IgD-negative memory B cell (primary cell): ENCODE data around the gene ALOX5. TPM values are rescaled to one million over a fixed set of nuclear protein-coding genes. Genes with fewer than 3 reads are reported as not detected.
"Not testable (repeated sequence)": the region's sequence is repeated elsewhere in the genome, so short reads cannot be mapped to it uniquely, and the experiment has no call there.

ENCODE experiments used
- H3K27ac Mint-ChIP-seq, 3 donors: one replicate each; pipeline ENCODE4 v1.8.0; 2020 to 2022; ENCODE audit warnings: mild to moderate bottlenecking in 3 of 3, mixed read lengths in 3 of 3, moderate library complexity in 1 of 3
- H3K27me3 Mint-ChIP-seq: one replicate; pipeline ENCODE4 v1.8.0; 2021; ENCODE audit warnings: mixed read lengths
- H3K36me3 Mint-ChIP-seq: one replicate; pipeline ENCODE4 v1.8.0; 2020; ENCODE audit warnings: mild to moderate bottlenecking, mixed read lengths
- H3K4me1 Mint-ChIP-seq, 3 donors: one replicate each; pipeline ENCODE4 v1.8.0; 2020 to 2022; ENCODE audit warnings: mixed read lengths in 3 of 3, mild to moderate bottlenecking in 1 of 3
- H3K4me3 Mint-ChIP-seq, 4 donors: one replicate each; pipeline ENCODE4 v1.8.0; 2020 to 2022; ENCODE audit warnings: mild to moderate bottlenecking in 4 of 4, mixed read lengths in 4 of 4, moderate library complexity in 3 of 4
- H3K9me3 Mint-ChIP-seq, 3 donors: one replicate each; pipeline ENCODE4 v1.8.0; 2020 to 2021; ENCODE audit warnings: mixed read lengths in 3 of 3, mild to moderate bottlenecking in 1 of 3
- polyA plus RNA-seq: library from polyadenylated mRNA; unstranded; fragments of 300-500 nt; fragmentation: Illumina TruSeq; gene quantifications from one replicate; pipeline ENCODE4 v1.2.3, GENCODE V29; 2021

ALOX5 gene
- polyA plus RNA-seq, 1 donor from 2014 or later = 193 TPM

DNA sequence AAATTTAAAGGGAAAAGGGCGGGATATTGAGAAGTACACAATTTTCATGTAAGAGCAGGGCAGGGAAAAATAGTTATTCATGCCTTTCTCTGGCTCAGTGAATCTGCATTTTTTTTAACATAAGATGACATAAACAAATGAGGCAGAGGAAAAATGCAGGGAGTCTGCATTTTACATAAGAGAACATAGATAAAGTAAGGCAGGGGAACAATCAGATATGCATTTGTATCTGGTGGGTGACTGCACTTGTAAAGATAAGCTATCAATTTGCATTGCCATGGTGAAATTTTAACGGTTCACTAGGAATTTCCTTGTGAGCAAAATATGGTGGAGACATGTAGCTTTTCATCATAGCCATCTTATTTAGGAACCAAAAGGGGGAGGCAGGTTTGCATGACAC lies 33.5 kb downstream of the ALOX5 start:
- H3K4me1 Mint-ChIP-seq = peaks cover 41 to 49% (median 43%) of the 10 kb centered on the region in 3 donors
- no peaks in the 10 kb centered on the region for H3K27me3 Mint-ChIP-seq

DNA sequence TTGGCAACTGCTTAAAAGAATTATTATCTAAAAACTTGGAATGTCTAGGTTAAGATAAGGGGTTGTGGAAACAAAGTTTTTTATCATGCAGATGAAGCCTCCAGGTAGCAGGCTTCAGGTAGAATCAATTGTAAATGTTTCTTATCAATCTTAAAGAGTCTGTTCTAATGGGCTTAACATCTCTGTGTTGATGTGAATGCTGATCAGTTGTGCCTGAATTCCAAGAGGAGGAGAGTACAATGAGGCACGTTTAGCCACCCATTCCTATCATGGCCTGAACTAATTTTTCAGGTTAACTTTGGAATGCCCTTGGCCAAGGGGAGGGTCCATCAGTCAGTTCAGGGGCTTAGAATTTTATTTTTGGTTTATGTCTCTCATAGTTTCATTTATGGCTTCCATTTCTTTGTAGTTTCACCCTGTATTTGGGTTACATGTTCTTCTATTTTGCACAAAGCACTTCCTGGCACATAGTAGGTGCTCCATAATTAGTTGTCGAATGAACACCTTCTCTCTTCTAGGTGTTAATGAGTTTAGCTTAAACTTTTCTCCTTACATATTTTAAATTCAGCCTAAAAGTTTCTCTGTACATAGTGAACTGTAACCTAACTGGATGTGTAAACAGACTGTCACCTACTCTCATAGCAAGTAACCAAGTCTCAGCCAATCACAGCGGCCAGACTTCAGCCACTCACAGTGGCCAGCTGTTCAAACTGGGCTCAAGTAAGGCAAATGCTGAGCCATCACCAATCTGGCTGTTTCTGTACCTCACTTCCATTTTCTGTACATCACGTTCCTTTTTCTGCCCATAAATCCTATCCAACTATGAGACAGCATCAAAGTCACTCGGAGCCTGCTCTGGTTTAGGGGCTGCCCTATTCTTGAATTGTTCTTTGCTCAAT lies 34.7 kb downstream of the ALOX5 start:
- Mint-ChIP-seq H3K27ac (peak overlapping the region; percentile 56 to 81 (median 74)), H3K4me1 (peaks cover 32 to 40% (median 34%) of the 10 kb centered on the region in 3 donors), H3K27me3 (no peaks in the 10 kb centered on the region), H3K9me3 (no peaks in the 10 kb centered on the region), H3K4me3 (no peak overlapping the region), H3K36me3 (peaks cover 24% of the 10 kb centered on the region)

More for the DNA sequence above, 33.5 kb downstream of the ALOX5 start:
- Mint-ChIP-seq H3K27ac (peak overlapping the region in 2 of 3 donors; percentile 11), H3K36me3 (peaks cover 19% of the 10 kb centered on the region), H3K9me3 (no peaks in the 10 kb centered on the region), H3K4me3 (no peak overlapping the region)

GRCh38 chr10:45409347-45409746 lies 35.3 kb downstream of the ALOX5 start:
- H3K9me3 Mint-ChIP-seq, H3K27me3 Mint-ChIP-seq, H3K4me3 Mint-ChIP-seq: not testable (repeated sequence)
- H3K4me1 Mint-ChIP-seq = peaks cover 25 to 34% (median 27%) of the 10 kb centered on the region in 3 donors
- H3K36me3 Mint-ChIP-seq = peaks cover 24% of the 10 kb centered on the region
- H3K27ac Mint-ChIP-seq = peak overlapping the region; percentile 56 to 81 (median 74)

- no peaks in the 10 kb centered on the region for H3K9me3 Mint-ChIP-seq
- H3K27ac Mint-ChIP-seq = peak overlapping the region in 2 of 3 donors; percentile 56 to 74
- peaks cover 20 to 32% (median 22%) of the 10 kb centered on the region in 3 donors for H3K4me1 Mint-ChIP-seq
- H3K27me3 Mint-ChIP-seq = no peaks in the 10 kb centered on the region
- no peak overlapping the region for H3K4me3 Mint-ChIP-seq
- H3K36me3 Mint-ChIP-seq = peaks cover 24% of the 10 kb centered on the region
Observed at GRCh38 chr10:45409782-45410181, 35.8 kb downstream of the ALOX5 start.

DNA sequence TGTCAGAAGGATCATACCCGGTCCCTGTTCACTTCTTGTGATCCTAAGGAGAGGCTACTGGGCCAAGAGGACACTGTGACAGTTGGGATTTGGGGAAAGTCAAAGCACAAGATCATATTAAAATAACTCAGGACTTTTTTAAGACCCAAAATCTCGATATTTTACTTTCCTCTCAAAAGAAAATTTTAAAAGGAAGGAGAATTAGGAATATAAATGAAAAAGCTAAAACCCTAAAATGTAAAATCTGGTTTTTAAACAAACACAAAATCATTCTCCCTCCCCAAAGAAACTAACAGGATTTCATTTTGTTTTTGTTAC lies 36.4 kb downstream of the ALOX5 start:
- no peak overlapping the region for H3K4me3 Mint-ChIP-seq
- H3K27me3 Mint-ChIP-seq = no peaks in the 10 kb centered on the region

DNA sequence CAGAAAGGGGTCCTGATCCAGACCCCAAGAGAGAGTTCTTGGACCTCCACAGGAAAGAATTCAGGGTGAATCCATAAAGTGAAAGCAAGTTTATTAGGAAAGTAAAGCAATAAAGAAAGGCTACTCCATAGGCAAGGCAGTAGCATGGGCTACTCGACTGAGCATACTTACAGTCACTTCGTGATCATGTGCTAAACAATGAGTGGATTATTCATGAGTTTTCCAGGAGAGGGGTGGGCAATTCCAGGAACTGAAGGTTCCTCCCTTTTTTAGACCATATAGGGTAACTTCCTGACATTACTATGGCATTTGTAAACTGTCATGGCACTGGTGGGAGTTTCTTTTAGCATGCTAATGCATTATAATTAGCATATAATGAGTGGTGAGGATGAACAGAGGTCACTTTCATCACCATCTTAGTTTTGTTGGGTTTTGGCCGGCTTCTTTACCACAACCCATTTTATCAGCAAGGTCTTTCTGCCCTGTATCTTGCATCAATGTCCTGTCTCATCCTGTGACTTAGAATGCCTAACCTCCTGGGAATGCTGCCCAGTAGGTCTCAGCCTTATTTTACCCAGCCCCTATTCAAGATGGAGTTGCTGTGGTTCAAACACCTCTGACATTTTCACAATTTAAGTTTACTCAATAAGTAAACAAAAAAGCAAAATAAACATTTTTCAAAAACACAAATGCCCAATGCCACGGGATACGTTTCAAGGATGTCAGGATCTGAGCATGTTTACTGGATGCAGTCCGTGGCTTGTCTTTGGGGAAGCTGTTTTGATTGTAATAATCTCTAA lies 37.0 kb downstream of the ALOX5 start:
- H3K36me3 Mint-ChIP-seq = peaks cover 24% of the 10 kb centered on the region
- peaks cover 15 to 22% (median 17%) of the 10 kb centered on the region in 3 donors for H3K4me1 Mint-ChIP-seq
- H3K27ac Mint-ChIP-seq = peak overlapping the region; percentile 13 to 40 (median 30)
- H3K9me3 Mint-ChIP-seq = no peaks in the 10 kb centered on the region
- no peaks in the 10 kb centered on the region for H3K27me3 Mint-ChIP-seq
- H3K4me3 Mint-ChIP-seq = no peak overlapping the region

More for the DNA sequence above, 36.4 kb downstream of the ALOX5 start:
- peaks cover 16 to 27% (median 17%) of the 10 kb centered on the region in 3 donors for H3K4me1 Mint-ChIP-seq
- peaks cover 24% of the 10 kb centered on the region for H3K36me3 Mint-ChIP-seq
- peak overlapping the region in 2 of 3 donors; percentile 30 to 40 for H3K27ac Mint-ChIP-seq
- H3K9me3 Mint-ChIP-seq = no peaks in the 10 kb centered on the region

DNA sequence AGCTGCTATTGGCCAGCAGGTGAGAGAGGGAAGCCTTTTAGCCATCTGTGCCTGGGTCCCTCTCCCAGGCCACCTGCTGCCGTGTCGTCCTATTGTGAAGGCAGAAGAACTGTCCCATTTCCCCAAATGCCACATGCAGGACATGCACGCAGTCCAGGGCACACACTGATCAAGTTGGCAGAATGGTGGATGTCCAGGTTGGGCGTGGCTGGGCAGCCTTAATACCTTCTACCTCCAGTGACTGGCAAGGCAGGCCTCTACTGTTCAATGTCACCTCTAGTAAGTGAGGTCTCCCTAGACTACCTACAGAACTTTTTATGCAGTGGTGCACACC lies 37.6 kb downstream of the ALOX5 start:
- peaks cover 21% of the 10 kb centered on the region for H3K36me3 Mint-ChIP-seq
- H3K27me3 Mint-ChIP-seq = no peaks in the 10 kb centered on the region
- H3K4me3 Mint-ChIP-seq = no peak overlapping the region
- peaks cover 15 to 22% (median 20%) of the 10 kb centered on the region in 3 donors for H3K4me1 Mint-ChIP-seq
- H3K27ac Mint-ChIP-seq = no peak overlapping the region
- no peaks in the 10 kb centered on the region for H3K9me3 Mint-ChIP-seq

- peaks cover 14% of the 10 kb centered on the region for H3K36me3 Mint-ChIP-seq
- H3K27ac Mint-ChIP-seq, H3K9me3 Mint-ChIP-seq, H3K27me3 Mint-ChIP-seq: not testable (repeated sequence)
- H3K4me1 Mint-ChIP-seq = peaks cover 21 to 24% (median 22%) of the 10 kb centered on the region in 3 donors
- peak overlapping the region in 1 of 4 donors; percentile 45 for H3K4me3 Mint-ChIP-seq
Observed at GRCh38 chr10:45415062-45415461, 41.0 kb downstream of the ALOX5 start.

DNA sequence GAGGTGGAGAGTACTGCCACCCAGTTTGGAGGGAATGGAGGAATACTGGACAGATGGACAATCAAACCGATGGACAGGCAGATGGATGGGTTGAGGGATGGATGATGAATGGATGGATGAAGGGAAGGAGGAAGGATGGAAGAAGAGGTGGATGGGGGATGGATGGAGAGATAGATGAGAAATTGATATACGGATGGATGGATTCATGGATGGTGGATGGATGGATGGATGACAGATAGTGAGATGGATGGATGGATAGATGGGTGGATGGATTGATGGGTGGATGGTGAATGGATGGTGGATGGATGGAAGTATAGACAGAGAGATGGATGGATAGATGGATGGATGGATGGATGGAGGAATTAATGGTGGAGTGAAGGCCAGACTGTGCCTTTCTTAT lies 42.6 kb downstream of the ALOX5 start:
- H3K4me1 Mint-ChIP-seq = peaks cover 30 to 39% (median 33%) of the 10 kb centered on the region in 3 donors
- H3K4me3 Mint-ChIP-seq = peak overlapping the region in 1 of 4 donors; percentile 74
- H3K9me3 Mint-ChIP-seq = no peaks in the 10 kb centered on the region
- no peaks in the 10 kb centered on the region for H3K27me3 Mint-ChIP-seq
- peak overlapping the region in 1 of 3 donors; percentile 41 for H3K27ac Mint-ChIP-seq
- peaks cover 11% of the 10 kb centered on the region for H3K36me3 Mint-ChIP-seq

GRCh38 chr10:45417746-45418145 lies 43.7 kb downstream of the ALOX5 start:
- peak overlapping the region in 1 of 3 donors; percentile 95 for H3K27ac Mint-ChIP-seq
- H3K4me1 Mint-ChIP-seq = peaks cover 33 to 46% (median 36%) of the 10 kb centered on the region in 3 donors
- no peaks in the 10 kb centered on the region for H3K9me3 Mint-ChIP-seq
- peaks cover 11% of the 10 kb centered on the region for H3K36me3 Mint-ChIP-seq
- no peaks in the 10 kb centered on the region for H3K27me3 Mint-ChIP-seq
- H3K4me3 Mint-ChIP-seq = peak overlapping the region; percentile 9 to 87 (median 66)

DNA sequence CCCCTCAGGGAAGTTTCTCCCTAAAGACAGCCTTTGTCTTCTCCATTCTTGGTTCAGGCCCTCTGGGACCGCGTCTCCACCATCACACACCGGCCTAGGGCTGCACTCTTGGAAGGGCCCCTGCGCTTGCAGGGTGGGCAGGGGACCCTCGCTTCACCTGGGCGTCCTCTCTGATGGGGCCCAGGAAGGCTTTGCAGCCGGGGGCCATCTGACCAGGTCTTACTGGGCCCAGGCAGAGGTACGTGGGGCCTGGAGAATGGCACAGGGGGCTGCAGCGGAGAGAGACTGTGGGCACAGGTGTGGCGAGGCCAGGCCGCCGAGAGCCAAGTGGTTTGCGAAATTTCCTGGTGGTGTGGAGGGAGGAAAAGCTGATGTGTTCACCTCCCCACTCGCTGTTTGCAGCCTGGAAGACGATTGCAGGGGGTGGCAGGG lies 44.4 kb downstream of the ALOX5 start:
- Mint-ChIP-seq H3K27ac (peak overlapping the region; percentile 89 to 97 (median 90)), H3K27me3 (no peaks in the 10 kb centered on the region), H3K9me3 (no peaks in the 10 kb centered on the region), H3K4me1 (peaks cover 33 to 46% (median 38%) of the 10 kb centered on the region in 3 donors), H3K4me3 (peak overlapping the region; percentile 75 to 96 (median 94)), H3K36me3 (peaks cover 6% of the 10 kb centered on the region)

DNA sequence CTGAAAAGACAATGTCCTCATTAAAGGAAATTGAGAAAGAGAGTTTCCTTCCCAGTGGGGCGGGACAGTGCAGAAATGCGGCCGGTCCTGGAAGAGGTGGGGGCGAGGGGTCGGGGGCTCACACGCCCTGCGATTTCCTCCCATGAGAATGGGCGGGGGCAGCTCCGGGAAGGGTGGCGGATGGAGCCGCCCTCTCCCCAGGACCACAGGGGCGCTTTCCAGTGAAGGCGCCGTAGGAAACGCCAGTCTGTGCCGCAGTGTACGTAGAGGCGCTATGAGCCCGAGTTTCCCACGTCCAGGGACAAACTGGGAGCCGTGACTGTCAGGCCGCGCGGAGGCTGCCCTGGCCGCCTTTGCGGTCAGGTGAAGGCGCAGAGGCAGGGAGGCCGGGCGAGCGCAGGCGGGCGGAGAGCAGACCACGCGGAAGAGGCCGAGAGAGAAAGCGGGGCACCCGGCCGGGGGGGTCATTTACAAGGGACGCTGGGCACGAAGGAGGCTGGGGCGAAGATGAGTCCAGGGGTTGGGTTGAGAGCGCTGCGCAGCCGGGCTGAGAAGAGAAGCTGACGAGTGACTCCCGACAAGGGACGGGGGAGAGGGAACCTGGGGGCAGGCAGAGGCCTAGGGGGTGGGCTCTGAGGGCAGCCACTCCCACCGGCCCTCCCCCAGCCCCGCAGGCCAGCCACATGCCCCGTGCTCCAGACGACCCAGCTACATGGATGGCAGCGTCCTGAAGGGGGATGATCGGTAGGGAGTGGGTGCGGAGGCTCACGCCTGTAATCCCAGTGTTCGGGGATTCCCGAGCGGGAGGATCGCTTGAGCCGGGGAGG lies 45.0 kb downstream of the ALOX5 start:
- Mint-ChIP-seq H3K4me3 (peak overlapping the region; percentile 75 to 96 (median 94)), H3K4me1 (peaks cover 33 to 46% (median 38%) of the 10 kb centered on the region in 3 donors), H3K27ac (peak overlapping the region; percentile 89 to 97 (median 90)), H3K36me3 (no peaks in the 10 kb centered on the region), H3K27me3 (no peaks in the 10 kb centered on the region), H3K9me3 (no peaks in the 10 kb centered on the region)

GRCh38 chr10:45419676-45420025 lies 45.6 kb downstream of the ALOX5 start:
- Mint-ChIP-seq H3K27me3 (no peaks in the 10 kb centered on the region), H3K9me3 (no peaks in the 10 kb centered on the region), H3K4me3 (peak overlapping the region; percentile 75 to 96 (median 94)), H3K36me3 (no peaks in the 10 kb centered on the region), H3K4me1 (peaks cover 33 to 46% (median 38%) of the 10 kb centered on the region in 3 donors), H3K27ac (peak overlapping the region; percentile 89 to 97 (median 90))

- H3K9me3 Mint-ChIP-seq = no peaks in the 10 kb centered on the region
- peaks cover 33 to 46% (median 38%) of the 10 kb centered on the region in 3 donors for H3K4me1 Mint-ChIP-seq
- H3K27me3 Mint-ChIP-seq = no peaks in the 10 kb centered on the region
- H3K36me3 Mint-ChIP-seq = no peaks in the 10 kb centered on the region
- H3K27ac Mint-ChIP-seq = peak overlapping the region; percentile 89 to 97 (median 90)
- peak overlapping the region; percentile 75 to 96 (median 94) for H3K4me3 Mint-ChIP-seq
Observed at GRCh38 chr10:45420453-45421192, 46.6 kb downstream of the ALOX5 start.
